Keratinocyte (primary cell): ENCODE measurements around the gene MLF2. TPM values are rescaled to one million over a fixed set of nuclear protein-coding genes. Genes with fewer than 3 reads are reported as not detected.

Source experiments
- DNase-seq: peaks from one replicate; pipeline ENCODE4 v3.0.0-alpha.2; 2011; ENCODE audit warnings: low read depth, missing footprints, low spot score
- FAIRE-seq: peaks from 2 replicates; lab custom pipeline; 2011; peaks lifted over from hg19 to GRCh38; lab: Jason Lieb, UNC
- H2AFZ ChIP-seq: 2 replicates; pipeline ENCODE4 v1.6.0; 2012; ENCODE audit warnings: low read length, control low read depth, inconsistent platforms; ENCODE audit not compliant: control insufficient read depth
- H3K27ac ChIP-seq: 2 replicates; pipeline ENCODE4 v1.5.1; 2011; ENCODE audit warnings: low read length; ENCODE audit not compliant: control insufficient read depth, insufficient read depth
- H3K27me3 ChIP-seq: 3 replicates; pipeline ENCODE4 v1.6.0; 2011; ENCODE audit warnings: low read length; ENCODE audit not compliant: control insufficient read depth, insufficient read depth; ENCODE audit errors: extremely low read depth
- H3K36me3 ChIP-seq, 2 experiments: 2 replicates in 1 of 2; 3 replicates in 1 of 2; pipeline ENCODE4 v1.5.1; 2011; ENCODE audit warnings: low read length in 2 of 2, mild to moderate bottlenecking in 1 of 2; ENCODE audit not compliant: control insufficient read depth in 2 of 2, insufficient read depth in 2 of 2; ENCODE audit errors: extremely low read depth in 1 of 2
- H3K4me1 ChIP-seq: 3 replicates; pipeline ENCODE4 v1.5.1; 2011; ENCODE audit warnings: low read length; ENCODE audit not compliant: control insufficient read depth, insufficient read depth; ENCODE audit errors: extremely low read depth
- H3K4me2 ChIP-seq: 3 replicates; pipeline ENCODE4 v1.6.0; 2011; ENCODE audit warnings: low read depth, low read length; ENCODE audit not compliant: control insufficient read depth, insufficient read depth; ENCODE audit errors: extremely low read depth
- H3K4me3 ChIP-seq, 3 experiments: fragments of 200-600 bp in 1 of 3; sonication (generic) in 1 of 3; 2 replicates in 2 of 3; 3 replicates in 1 of 3; pipeline ENCODE4 v1.5.1; 2011 to 2016; ENCODE audit warnings: low read length in 3 of 3, mild to moderate bottlenecking in 3 of 3, control low read depth in 2 of 3, inconsistent platforms in 1 of 3, low read depth in 1 of 3, mixed read lengths in 1 of 3, mixed run types in 1 of 3, moderate library complexity in 1 of 3; ENCODE audit not compliant: control insufficient read depth in 2 of 3, insufficient read depth in 2 of 3; ENCODE audit errors: extremely low read depth in 1 of 3
- H3K79me2 ChIP-seq: 2 replicates; pipeline ENCODE4 v1.6.0; 2012; ENCODE audit warnings: low read length; ENCODE audit not compliant: control insufficient read depth, insufficient read depth
- H3K9ac ChIP-seq: 3 replicates; pipeline ENCODE4 v1.6.0; 2011; ENCODE audit warnings: low read length; ENCODE audit not compliant: control insufficient read depth, insufficient read depth; ENCODE audit errors: extremely low read depth
- H3K9me1 ChIP-seq: 3 replicates; pipeline ENCODE4 v1.6.0; 2011; ENCODE audit warnings: low read length; ENCODE audit not compliant: control insufficient read depth, insufficient read depth; ENCODE audit errors: extremely low read depth
- H3K9me3 ChIP-seq: 2 replicates; pipeline ENCODE4 v1.5.1; 2012; ENCODE audit warnings: low read depth, low read length; ENCODE audit not compliant: control insufficient read depth
- H4K20me1 ChIP-seq: 3 replicates; pipeline ENCODE4 v1.6.0; 2011; ENCODE audit warnings: low read length; ENCODE audit not compliant: control insufficient read depth, insufficient read depth; ENCODE audit errors: extremely low read depth
- CTCF ChIP-seq, 3 experiments: IDR thresholded peaks in 1 of 3; conservative IDR thresholded peaks in 1 of 3; optimal IDR thresholded peaks in 1 of 3; 2 replicates in 2 of 3; 3 replicates in 1 of 3; pipeline versions ENCODE3 to v1.5.1; 2011; ENCODE audit warnings: low read length in 3 of 3, mild to moderate bottlenecking in 3 of 3, moderate library complexity in 2 of 3, control low read depth in 1 of 3, inconsistent platforms in 1 of 3; ENCODE audit not compliant: insufficient read depth in 2 of 3; ENCODE audit errors: extremely low read depth in 1 of 3
- EZH2 ChIP-seq: IDR thresholded peaks from one replicate; pipeline ENCODE4 v1.6.1; 2012; ENCODE audit warnings: inconsistent platforms, mild to moderate bottlenecking, low read length, moderate library complexity
- dilution Hi-C: fragments of 300-500 bp; cut with MboI; formaldehyde crosslinking; loops from one replicate; pipeline ENCODE4 v1.7.0; 2020; ENCODE audit warnings: low sequenced_read_pairs; ENCODE audit not compliant: extremely low pct_ligation_motif_present
- polyA plus RNA-seq, 5 experiments: library from polyadenylated mRNA; depleted of rRNA in 3 of 5; stranded (reverse) in 3 of 5; stranded (forward) in 1 of 5; unstranded in 1 of 5; fragments of >200 nt; gene quantifications; 1 replicate in 1 of 5; 2 replicates in 3 of 5; 3 replicates in 1 of 5; pipeline versions ENCODE4 v1.2.1 to v1.2.3, GENCODE V29; 2011 to 2012; ENCODE audit warnings: missing spikeins in 2 of 5, low read depth in 1 of 5, low replicate concordance in 1 of 5

Gene MLF2
- polyA plus RNA-seq, 1 donor (not counting 4 experiments of a cell fraction or from before 2014, with no cell fraction given): 317 TPM

DNA sequence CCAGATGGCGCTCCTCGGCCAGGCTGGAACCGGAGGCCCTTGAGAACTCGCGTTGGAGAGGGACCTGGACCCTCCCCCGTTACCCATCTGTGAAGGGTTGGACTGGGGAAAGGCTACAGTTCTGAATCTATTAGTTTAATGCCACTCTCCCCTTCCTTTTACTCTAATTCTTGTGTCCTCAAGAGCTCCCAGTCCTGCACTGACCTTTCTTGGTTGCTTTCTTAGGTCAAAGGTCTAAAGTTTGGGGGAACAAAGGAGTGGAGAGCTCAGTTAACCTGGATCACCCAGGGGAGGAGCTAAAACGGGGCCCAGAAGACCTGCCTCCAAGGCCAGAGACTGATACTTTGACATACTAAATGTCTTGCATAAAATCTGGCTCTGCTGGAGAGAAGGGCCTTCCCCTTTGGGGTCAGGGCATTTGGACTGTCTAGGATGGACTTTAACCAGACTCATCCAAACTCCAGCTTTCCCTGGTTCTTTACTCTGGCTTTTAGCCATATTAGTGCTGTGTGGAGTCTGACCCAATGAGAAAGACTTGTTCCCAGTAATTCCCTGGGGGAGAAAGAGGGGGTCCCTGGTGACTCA is 923 bp upstream of the MLF2 start:
- Histone ChIP-seq H3K4me1 (peaks cover 25% of the 10 kb centered on the region), H3K9ac (no peak overlapping the region), H4K20me1 (peaks cover 2% of the 10 kb centered on the region), H3K4me3 (no peak overlapping the region), H3K9me1 (no peaks in the 10 kb centered on the region), H2AFZ (no peak overlapping the region), H3K27ac (no peak overlapping the region), H3K27me3 (no peaks in the 10 kb centered on the region), H3K36me3 (peaks cover 14 to 28% of the 10 kb centered on the region in 2 experiments), H3K79me2 (peaks cover 30% of the 10 kb centered on the region), H3K9me3 (no peaks in the 10 kb centered on the region), H3K4me2 (no peak overlapping the region)
- dilution Hi-C loops: no loop called here
- DNase-seq: no peak
- peak in 2 of 3 experiments; percentile 94 to 96 for TF ChIP-seq CTCF (optimal IDR thresholded peaks at IDR 0.05 in 1 of 3, IDR thresholded peaks at IDR 0.05 in 1 of 3, conservative IDR thresholded peaks at IDR 0.05 in 1 of 3; ENCODE audit: extremely low read depth in 1 of 3, insufficient read depth in 2 of 3, low read length in 3 of 3)
- TF ChIP-seq EZH2: no peak
- no peak for FAIRE-seq

DNA sequence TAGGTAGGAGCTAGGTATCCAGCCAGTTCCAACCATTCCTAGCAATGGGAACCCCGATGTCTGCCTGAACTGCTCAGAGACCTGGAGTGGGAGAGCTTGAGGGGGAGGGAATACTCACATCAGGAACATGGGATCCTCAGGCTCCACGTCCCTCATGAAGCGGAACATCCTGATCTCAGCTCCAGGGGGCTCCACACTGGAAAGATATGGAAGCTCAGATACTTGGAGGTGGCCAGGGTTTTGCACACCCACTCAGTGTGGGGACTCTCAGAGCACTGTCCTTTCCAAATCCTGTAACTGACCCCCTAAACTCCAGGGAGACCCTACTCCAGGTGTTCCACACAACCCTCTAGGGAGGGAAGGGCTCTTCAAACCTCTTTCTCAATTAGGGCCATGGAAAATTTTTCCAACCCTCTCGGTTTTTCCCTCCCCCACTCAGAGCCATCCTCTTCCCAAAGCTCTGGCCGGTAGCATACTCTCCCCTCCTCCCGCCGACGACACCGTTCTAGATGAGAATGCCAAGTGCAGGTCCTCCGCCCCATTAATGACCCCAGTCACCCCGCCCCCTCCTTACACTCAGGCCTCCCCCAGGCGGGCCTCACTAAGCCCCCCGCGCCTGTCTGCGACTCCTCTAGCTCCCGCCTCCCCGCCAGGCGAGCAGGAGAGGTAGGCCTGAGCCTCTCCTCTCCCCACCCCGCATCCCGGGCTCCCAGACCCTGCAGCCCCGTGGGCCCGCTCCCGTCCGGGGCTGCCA is 597 bp downstream of the MLF2 start:
- peak overlapping the region; percentile 93 to 94 (median 94) for H3K4me3 ChIP-seq
- H2AFZ ChIP-seq: peak overlapping the region; percentile 84
- TF ChIP-seq EZH2: no peak
- TF ChIP-seq CTCF (optimal IDR thresholded peaks at IDR 0.05 in 1 of 3, IDR thresholded peaks at IDR 0.05 in 1 of 3, conservative IDR thresholded peaks at IDR 0.05 in 1 of 3; ENCODE audit: extremely low read depth in 1 of 3, insufficient read depth in 2 of 3, low read length in 3 of 3): peak; percentile 33 to 56 (median 40)
- H3K27ac ChIP-seq: peak overlapping the region; percentile 99
- peak overlapping the region; percentile 90 for H3K4me2 ChIP-seq
- FAIRE-seq (peak; percentile 65), DNase-seq (no peak)
- dilution Hi-C loops: no loop called here
- H3K9me1 ChIP-seq: no peaks in the 10 kb centered on the region
- no peaks in the 10 kb centered on the region for H3K27me3 ChIP-seq
- H3K9ac ChIP-seq: peak overlapping the region; percentile 97
- peaks cover 2% of the 10 kb centered on the region for H4K20me1 ChIP-seq
- peaks cover 25% of the 10 kb centered on the region for H3K4me1 ChIP-seq
- H3K36me3 ChIP-seq: peaks cover 24 to 42% of the 10 kb centered on the region in 2 experiments
- H3K9me3 ChIP-seq: no peaks in the 10 kb centered on the region
- H3K79me2 ChIP-seq: peaks cover 31% of the 10 kb centered on the region
